ENCODE data around the gene PDLIM3. TPM values are rescaled to one million over a fixed set of nuclear protein-coding genes. Genes with fewer than 3 reads are reported as not detected.

Gene PDLIM3
- total and polyA plus RNA-seq, 2 of the 4 experiments (the other 2 are of a cell fraction), result 6.4 to 11.7 TPM

GRCh38 chr4:185532293-185532692 is 3.0 kb downstream of the PDLIM3 start:
- H3K56ac ChIP-seq (ENCODE audit: extremely low read depth, insufficient read depth, low read length), result no peak overlapping the region
- intact Hi-C loops (cut with micrococcal nuclease) (no loop called here), dilution Hi-C loops (cut with HindIII; ENCODE audit: low sequenced_read_pairs, unreplicated experiment) (no loop called here), in situ Hi-C loops (cut with MboI; ENCODE audit: low sequenced_read_pairs) (no loop called here)
- peak overlapping the region; percentile 70 for H2AK9ac ChIP-seq (replicated peaks; ENCODE audit: low read depth, low read length, poor library complexity)
- no peaks in the 10 kb centered on the region for H3K36me3 ChIP-seq (ENCODE audit: control insufficient read depth, insufficient read depth, low read length)
- peaks cover 2% of the 10 kb centered on the region; the same call in 1 of the 2 replicates for H3K4me1 ChIP-seq (ENCODE audit: control insufficient read depth, insufficient read depth, low read length)
- no peak overlapping the region for H4K5ac ChIP-seq (ENCODE audit: low read depth, low read length)
- H3K4me3 ChIP-seq (ENCODE audit: insufficient read depth, low read depth, low read length), result no peak overlapping the region
- no peak overlapping the region for H2BK5ac ChIP-seq (ENCODE audit: low read depth, low read length, poor library complexity, severe bottlenecking)
- 87% methylated on average over 7 of the region's 7 CpGs; no CpG with 5 or more reads in 1 of the 2 experiments for WGBS, 2 experiments (ENCODE audit: extremely low coverage in 2 of 2, insufficient read length in 1 of 2)
- DNase-seq, result no peak
- H2BK20ac ChIP-seq (ENCODE audit: low read depth, low read length), result no peak overlapping the region
- no peak overlapping the region for H4K91ac ChIP-seq (ENCODE audit: insufficient read depth, low read depth, low read length)
- no peak overlapping the region; the same call in 1 of the 2 replicates for H3K23ac ChIP-seq (ENCODE audit: low read depth, low read length)
- TF ChIP-seq CHD1 (IDR thresholded peaks at IDR 0.05; ENCODE audit: low read depth, low read length), result no peak
- TF ChIP-seq CTCF (conservative IDR thresholded peaks at IDR 0.05; ENCODE audit: low read depth, low read length), result no peak
- TF ChIP-seq RFX5 (IDR thresholded peaks at IDR 0.05; ENCODE audit: low read depth, low read length), result no peak
- no peak for TF ChIP-seq MAFK (IDR thresholded peaks at IDR 0.05; ENCODE audit: low read depth, low read length)
- TF ChIP-seq POLR2A (IDR thresholded peaks at IDR 0.05; ENCODE audit: low read depth, low read length), result no peak
- no peak for TF ChIP-seq BHLHE40 (IDR thresholded peaks at IDR 0.05; ENCODE audit: low read depth, low read length)
- no peak for TF ChIP-seq RCOR1 (IDR thresholded peaks at IDR 0.05; ENCODE audit: insufficient replicate concordance, low read length)
- no peak for TF ChIP-seq ELK1 (IDR thresholded peaks at IDR 0.05; ENCODE audit: borderline replicate concordance, low read depth, low read length)
- H2BK15ac ChIP-seq (ENCODE audit: low read depth, low read length), result no peak overlapping the region
- no peak overlapping the region for H2AK5ac ChIP-seq (ENCODE audit: low read depth, low read length)
- H3K18ac ChIP-seq (ENCODE audit: low read depth, low read length), result no peak overlapping the region
- ATAC-seq (ENCODE audit: low read depth), result no peak
- H3K27me3 ChIP-seq (ENCODE audit: control insufficient read depth, insufficient read depth, low read length), result no peaks in the 10 kb centered on the region
- peaks cover 4% of the 10 kb centered on the region for H3K9me1 ChIP-seq (ENCODE audit: insufficient read depth, low read length)
- CTCF ChIA-PET, result interaction anchor here (0.6 kb wide), 1 partner anchor 9 kb away, joined by 3 read pairs; no protein-coding TSS in a partner anchor
- H3K9me3 ChIP-seq (ENCODE audit: control insufficient read depth, insufficient read depth, low read length), result no peaks in the 10 kb centered on the region
- no peak overlapping the region; the same call in 1 of the 2 replicates for H3K4ac ChIP-seq (ENCODE audit: low read depth, low read length)
- no peaks in the 10 kb centered on the region for H4K20me1 ChIP-seq (ENCODE audit: insufficient read depth, low read length)
- peak overlapping the region; percentile 0 for H2AFZ ChIP-seq (replicated peaks; ENCODE audit: low read length, poor library complexity)
- H3K9ac ChIP-seq (ENCODE audit: low read depth, low read length), result no peak overlapping the region
- H2BK120ac ChIP-seq (ENCODE audit: low read depth, low read length), result no peak overlapping the region
- no peak overlapping the region; the same call in 1 of the 2 replicates for H3K14ac ChIP-seq (replicated peaks; ENCODE audit: low read depth, low read length)
- no peak overlapping the region for H3K27ac ChIP-seq (ENCODE audit: insufficient read depth, low read length)
- no peak overlapping the region for H4K8ac ChIP-seq (ENCODE audit: low read depth in 2 of 2, low read length in 2 of 2)
- H3K79me1 ChIP-seq (ENCODE audit: low read depth in 1 of 2, low read length in 2 of 2), result peaks cover 4% of the 10 kb centered on the region in 2 experiments; a peak in 3 of 4 replicates
- no TSS peak for BruUV-seq (replicated peaks)
- H3K4me2 ChIP-seq (ENCODE audit: low read depth, low read length), result no peak overlapping the region
- POLR2A ChIA-PET (ENCODE audit: unreplicated experiment), result no interaction called here

Measured in IMR-90 (cell line).